H1 (cell line): ENCODE data around the gene CHD6. TPM values are rescaled to one million over a fixed set of nuclear protein-coding genes. Genes with fewer than 3 reads are reported as not detected.

Experiments
- CTCF ChIA-PET: fragments of 300-600 bp; sonication (Branson Sonifier 250); formaldehyde crosslinking; loops from one replicate; lab custom pipeline; 2021; ENCODE audit not compliant: partially characterized antibody; lab: Charles Lee
- POLR2A ChIA-PET: fragments of 300-600 bp; sonication (Branson Sonifier 250); formaldehyde crosslinking; loops from one replicate; lab custom pipeline; 2021; ENCODE audit warnings: inconsistent platforms; ENCODE audit not compliant: partially characterized antibody; lab: Charles Lee
- DNase-seq, 2 experiments: peaks; one replicate each; pipeline versions ENCODE4 v3.0.0 to v3.0.0-alpha.2; 2010 to 2022; ENCODE audit warnings: low spot score in 2 of 2, low read depth in 1 of 2, mixed read lengths in 1 of 2
- FAIRE-seq: peaks from 2 replicates; lab custom pipeline; 2011; peaks lifted over from hg19 to GRCh38; lab: Jason Lieb, UNC
- H2AFZ ChIP-seq: 2 replicates; pipeline ENCODE4 v1.8.1; 2012; ENCODE audit warnings: low read length, inconsistent platforms
- H2AK5ac ChIP-seq: 2 replicates; pipeline ENCODE4 v1.6.1; 2013; ENCODE audit warnings: low read depth, low read length
- H2BK120ac ChIP-seq: replicated peaks from 2 replicates; pipeline ENCODE3; 2013; ENCODE audit warnings: low read depth, low read length, inconsistent platforms
- H2BK12ac ChIP-seq: 2 replicates; pipeline ENCODE4 v1.6.1; 2013; ENCODE audit warnings: low read depth, low read length
- H2BK15ac ChIP-seq: 2 replicates; pipeline ENCODE4 v1.6.1; 2013; ENCODE audit warnings: low read length
- H2BK20ac ChIP-seq: 2 replicates; pipeline ENCODE4 v1.6.1; 2013; ENCODE audit warnings: low read length
- H2BK5ac ChIP-seq: 2 replicates; pipeline ENCODE4 v1.6.1; 2013; ENCODE audit warnings: low read depth, low read length
- H3K14ac ChIP-seq: 2 replicates; pipeline ENCODE4 v1.6.1; 2013; ENCODE audit warnings: inconsistent platforms; ENCODE audit not compliant: insufficient read length
- H3K18ac ChIP-seq: 2 replicates; pipeline ENCODE4 v1.6.1; 2013; ENCODE audit warnings: low read length; ENCODE audit errors: extremely low read depth
- H3K23ac ChIP-seq: 2 replicates; pipeline ENCODE4 v1.6.1; 2013; ENCODE audit warnings: inconsistent platforms; ENCODE audit not compliant: insufficient read length
- H3K23me2 ChIP-seq: 2 replicates; pipeline ENCODE4 v1.6.1; 2013; ENCODE audit warnings: low read depth, low read length
- H3K27ac ChIP-seq: 2 replicates; pipeline ENCODE4 v1.6.1; 2011; ENCODE audit warnings: low read depth, low read length, inconsistent platforms
- H3K27me3 ChIP-seq, 4 experiments: replicated peaks in 1 of 4; 1 replicate in 1 of 4; 2 replicates in 3 of 4; pipeline versions ENCODE4 v1.6.1 to v1.8.1; 2011 to 2013; ENCODE audit warnings: low read length in 3 of 4, mild to moderate bottlenecking in 3 of 4, inconsistent platforms in 2 of 4, mixed read lengths in 2 of 4, moderate library complexity in 1 of 4; ENCODE audit not compliant: control insufficient read depth in 3 of 4, insufficient read depth in 3 of 4; ENCODE audit errors: extremely low read depth in 1 of 4
- H3K36me3 ChIP-seq, 4 experiments: 2 replicates each; pipeline versions ENCODE4 v1.6.1 to v1.8.1; 2011 to 2013; ENCODE audit warnings: mild to moderate bottlenecking in 4 of 4, low read length in 3 of 4, moderate library complexity in 2 of 4, control low read depth in 1 of 4, inconsistent platforms in 1 of 4; ENCODE audit not compliant: insufficient read depth in 4 of 4, control insufficient read depth in 2 of 4
- H3K4ac ChIP-seq: replicated peaks from 2 replicates; pipeline ENCODE3; 2013; ENCODE audit warnings: low read length, low read depth, mixed read lengths, inconsistent platforms; ENCODE audit not compliant: insufficient read length
- H3K4me1 ChIP-seq, 4 experiments: replicated peaks in 1 of 4; 1 replicate in 1 of 4; 2 replicates in 3 of 4; pipeline versions ENCODE4 v1.6.1 to v1.8.1; 2011 to 2013; ENCODE audit warnings: low read length in 3 of 4, inconsistent platforms in 2 of 4, mixed read lengths in 1 of 4; ENCODE audit not compliant: insufficient read depth in 4 of 4, control insufficient read depth in 3 of 4
- H3K4me2 ChIP-seq, 2 experiments: 2 replicates each; pipeline versions ENCODE4 v1.6.1 to v1.8.1; 2011 to 2013; ENCODE audit warnings: low read depth in 2 of 2, low read length in 2 of 2, control low read depth in 1 of 2, inconsistent platforms in 1 of 2, mild to moderate bottlenecking in 1 of 2; ENCODE audit not compliant: insufficient read depth in 1 of 2
- H3K4me3 ChIP-seq, 4 experiments: fragments of 200-600, 300-600 bp in 1 of 4; sonication (generic), shearing (Covaris generic), sonication (Bioruptor Twin) in 1 of 4; 2 replicates each; pipeline versions ENCODE4 v1.5.1 to v1.8.1; 2011 to 2016; ENCODE audit warnings: low read length in 4 of 4, low read depth in 3 of 4, control low read depth in 2 of 4, inconsistent platforms in 2 of 4, mild to moderate bottlenecking in 2 of 4, mixed read lengths in 1 of 4, moderate library complexity in 1 of 4; ENCODE audit not compliant: insufficient read depth in 2 of 4; ENCODE audit errors: extremely low read depth in 1 of 4
- H3K56ac ChIP-seq: replicated peaks from 2 replicates; pipeline ENCODE3; 2013; ENCODE audit warnings: low read depth, mild to moderate bottlenecking, mixed read lengths, low read length, inconsistent platforms; ENCODE audit not compliant: insufficient read length
- H3K79me1 ChIP-seq: 2 replicates; pipeline ENCODE4 v1.6.1; 2013; ENCODE audit warnings: low read depth, low read length, control low read depth
- H3K79me2 ChIP-seq, 2 experiments: 2 replicates each; pipeline versions ENCODE4 v1.6.1 to v1.8.1; 2012 to 2013; ENCODE audit warnings: low read length in 2 of 2, mild to moderate bottlenecking in 2 of 2, inconsistent platforms in 1 of 2; ENCODE audit not compliant: insufficient read depth in 2 of 2, control insufficient read depth in 1 of 2
- H3K9ac ChIP-seq, 4 experiments: replicated peaks in 1 of 4; 1 replicate in 1 of 4; 2 replicates in 3 of 4; pipeline versions ENCODE4 v1.6.1 to v1.8.1; 2011 to 2013; ENCODE audit warnings: low read depth in 3 of 4, low read length in 3 of 4, control low read depth in 2 of 4, mild to moderate bottlenecking in 2 of 4, moderate library complexity in 2 of 4, inconsistent platforms in 1 of 4; ENCODE audit errors: extremely low read depth in 1 of 4
- H3K9me3 ChIP-seq, 2 experiments: 2 replicates each; pipeline versions ENCODE4 v1.6.1 to v1.8.1; 2012 to 2013; ENCODE audit warnings: mild to moderate bottlenecking in 2 of 2, moderate library complexity in 2 of 2, control low read depth in 1 of 2, inconsistent platforms in 1 of 2, low read depth in 1 of 2, low read length in 1 of 2, mixed read lengths in 1 of 2; ENCODE audit not compliant: insufficient read depth in 2 of 2
- H4K20me1 ChIP-seq, 2 experiments: replicated peaks in 1 of 2; 2 replicates each; pipeline versions ENCODE3 to v1.8.1; 2011 to 2013; ENCODE audit warnings: inconsistent platforms in 2 of 2, low read length in 2 of 2, mild to moderate bottlenecking in 1 of 2; ENCODE audit not compliant: insufficient read depth in 2 of 2, control insufficient read depth in 1 of 2
- H4K5ac ChIP-seq: 2 replicates; pipeline ENCODE4 v1.6.1; 2013; ENCODE audit warnings: low read length, low read depth, mixed read lengths, inconsistent platforms; ENCODE audit not compliant: insufficient read length
- H4K8ac ChIP-seq: 2 replicates; pipeline ENCODE4 v1.8.0; 2013; ENCODE audit warnings: mild to moderate bottlenecking, moderate library complexity, low read length, inconsistent platforms; ENCODE audit not compliant: insufficient read depth; ENCODE audit errors: extremely low read depth
- H4K91ac ChIP-seq: replicated peaks from 2 replicates; pipeline ENCODE3; 2013; ENCODE audit warnings: low read length, mixed read lengths, inconsistent platforms; ENCODE audit not compliant: insufficient read length
- ASH2L ChIP-seq: fragments of 200-600, 300-600 bp; sonication (generic); IDR thresholded peaks from one replicate; pipeline ENCODE4 v1.7.1; 2017; ENCODE audit warnings: low read length
- EGR1 ChIP-seq: IDR thresholded peaks from 2 replicates; pipeline ENCODE4 v1.6.1; 2011; ENCODE audit warnings: low read depth, low read length, borderline replicate concordance
- EZH2 ChIP-seq: fragments of 200-600 bp; sonication (generic); IDR thresholded peaks from 2 replicates; pipeline ENCODE4 v1.7.1; 2012; ENCODE audit warnings: low read depth, mild to moderate bottlenecking, moderate library complexity, low read length, inconsistent platforms; ENCODE audit not compliant: severe bottlenecking
- GTF2F1 ChIP-seq: IDR thresholded peaks from 2 replicates; pipeline ENCODE4 v1.6.1; 2012; ENCODE audit warnings: low read depth, low read length, improper control_type of control experiment, borderline replicate concordance
- KDM1A ChIP-seq: fragments of 200-600, 300-600 bp; sonication (generic); IDR thresholded peaks from 2 replicates; pipeline ENCODE4 v1.7.1; 2016; ENCODE audit warnings: mild to moderate bottlenecking, low read length, borderline replicate concordance
- MAX ChIP-seq: IDR thresholded peaks from 2 replicates; pipeline ENCODE4 v1.6.1; 2012; ENCODE audit warnings: inconsistent platforms
- SAP30 ChIP-seq: fragments of 300-600 bp; sonication (generic); IDR thresholded peaks from 2 replicates; pipeline ENCODE4 v1.7.1; 2012; ENCODE audit warnings: low read length, moderate library complexity, mild to moderate bottlenecking, inconsistent platforms; ENCODE audit not compliant: insufficient read depth, insufficient replicate concordance
- SIX5 ChIP-seq: IDR thresholded peaks from 2 replicates; pipeline ENCODE4 v1.6.1; 2011; ENCODE audit warnings: mild to moderate bottlenecking, low read depth, low read length
- SUZ12 ChIP-seq: fragments of 200-600 bp; sonication (generic); IDR thresholded peaks from 2 replicates; pipeline ENCODE4 v1.6.1; 2012; ENCODE audit warnings: mild to moderate bottlenecking, inconsistent platforms, low read length, moderate library complexity, mixed read lengths
- TAF7 ChIP-seq: optimal IDR thresholded peaks from 2 replicates; pipeline ENCODE3; 2011; ENCODE audit warnings: low read depth, mild to moderate bottlenecking, inconsistent platforms, low read length, moderate library complexity, borderline replicate concordance
- WGBS, 2 experiments: shearing (Covaris generic) in 1 of 2; methylation state at CpG; one replicate each; pipeline versions ENCODE4 v1.1.6 to v1.1.7; 2013 to 2015; ENCODE audit warnings: low lambda C conversion rate in 2 of 2, mixed read lengths in 2 of 2, inconsistent platforms in 1 of 2, low coverage in 1 of 2, missing lambda C conversion rate in 1 of 2; ENCODE audit not compliant: insufficient replicate concordance in 2 of 2, insufficient coverage in 1 of 2, insufficient read length in 1 of 2; ENCODE audit errors: extremely low coverage in 1 of 2, missing lambda C conversion rate in 1 of 2; 5-methylcytosine and 5-hydroxymethylcytosine counted together
- polyA plus RNA-seq, 7 experiments: library from polyadenylated mRNA; depleted of rRNA in 3 of 7; stranded (reverse) in 5 of 7; unstranded in 2 of 7; fragments of >200 nt in 5 of 7; fragments of 200-250 nt in 2 of 7; gene quantifications; 1 replicate in 5 of 7; 2 replicates in 1 of 7; 4 replicates in 1 of 7; pipeline versions ENCODE4 v1.2.1 to v1.2.3, GENCODE V29; 2011 to 2013; ENCODE audit warnings: missing spikeins in 2 of 7, mixed read lengths in 2 of 7
- total RNA-seq: library from RNA; stranded (reverse); fragmentation: NEBNext Ultra II Directional; extraction: Animal tissue kit (Norgen Biotek cat#: 25700); gene quantifications from 2 replicates; pipeline ENCODE4 v1.2.1, GENCODE V29; 2021
- TF ChIP-seq, protein P1 (sequence below): IDR thresholded peaks from 2 replicates; pipeline ENCODE4 v1.6.1; 2011; ENCODE audit warnings: low read length, improper control_type of control experiment

The CHD6 gene
- total and polyA plus RNA-seq, 2 of the 8 experiments (the other 6 are each of a cell fraction or from before 2014, with no cell fraction given): 11.1 to 62.9 TPM

GRCh38 chr20:41560970-41561369 is 57.2 kb downstream of the CHD6 start:
- FAIRE-seq (no peak), DNase-seq (no peak)
- Histone ChIP-seq H4K20me1 (peaks cover 2 to 8% of the 10 kb centered on the region in 2 experiments), H2AFZ (no peak overlapping the region), H3K27ac (no peak overlapping the region), H3K4ac (no peak overlapping the region), H4K5ac (no peak overlapping the region), H3K79me1 (peaks cover 15% of the 10 kb centered on the region; the same call in 1 of the 2 replicates), H2BK120ac (no peak overlapping the region), H2BK5ac (no peak overlapping the region), H3K27me3 (no peaks in the 10 kb centered on the region), H2BK12ac (no peak overlapping the region), H2BK20ac (no peak overlapping the region), H3K56ac (no peak overlapping the region), H3K4me1 (peaks cover 0 to 9% (median 3%) of the 10 kb centered on the region in 4 experiments; a peak in 2 of 7 replicates), H3K36me3 (peaks cover 0 to 10% (median 3%) of the 10 kb centered on the region in 4 experiments; a peak in 5 of 8 replicates), H3K4me3 (no peak overlapping the region), H3K4me2 (no peak overlapping the region), H3K9me3 (peaks cover 5 to 12% of the 10 kb centered on the region in 2 experiments; a peak in 3 of 4 replicates), H3K18ac (no peak overlapping the region), H4K8ac (no peak overlapping the region), H4K91ac (no peak overlapping the region), H3K23ac (no peak overlapping the region), H3K9ac (no peak overlapping the region), H2BK15ac (no peak overlapping the region), H3K14ac (no peak overlapping the region), H2AK5ac (no peak overlapping the region), H3K79me2 (peaks cover 11 to 97% of the 10 kb centered on the region in 2 experiments), H3K23me2 (no peaks in the 10 kb centered on the region; the same call in 1 of the 2 replicates)
- 90% methylated on average over 1 of the region's 1 CpG; no CpG with 5 or more reads in 1 of the 2 experiments for WGBS, 2 experiments
- CTCF ChIA-PET: interaction anchor here (0.6 to 1.0 kb wide), 2 partner anchors 59 to 497 kb away, joined by 3 read pairs; no protein-coding TSS in a partner anchor
- POLR2A ChIA-PET: no interaction called here
- no peak for TF ChIP-seq EGR1
- TF ChIP-seq SIX5: no peak
- TF ChIP-seq, protein P1, sequence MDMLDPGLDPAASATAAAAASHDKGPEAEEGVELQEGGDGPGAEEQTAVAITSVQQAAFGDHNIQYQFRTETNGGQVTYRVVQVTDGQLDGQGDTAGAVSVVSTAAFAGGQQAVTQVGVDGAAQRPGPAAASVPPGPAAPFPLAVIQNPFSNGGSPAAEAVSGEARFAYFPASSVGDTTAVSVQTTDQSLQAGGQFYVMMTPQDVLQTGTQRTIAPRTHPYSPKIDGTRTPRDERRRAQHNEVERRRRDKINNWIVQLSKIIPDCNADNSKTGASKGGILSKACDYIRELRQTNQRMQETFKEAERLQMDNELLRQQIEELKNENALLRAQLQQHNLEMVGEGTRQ: no peak
- TF ChIP-seq SAP30: no peak
- no peak for TF ChIP-seq ASH2L
- no peak for TF ChIP-seq TAF7
- TF ChIP-seq MAX: no peak
- no peak for TF ChIP-seq EZH2
- TF ChIP-seq SUZ12: no peak
- no peak for TF ChIP-seq GTF2F1
- TF ChIP-seq KDM1A: no peak
